Thyroid gland (tissue), 4 donors: ENCODE measurements around the gene SLC25A6.

ENCODE experiments used
- CTCF ChIP-seq, 6 experiments: fragments of 200-600 bp in 3 of 6; fragments of 450-650 bp in 3 of 6; sonication (generic) in 3 of 6; IDR thresholded peaks; one replicate each; pipeline ENCODE4 v1.5.1; 2016 to 2019; ENCODE audit warnings: antibody characterized with exemption in 6 of 6, mild to moderate bottlenecking in 2 of 6, inconsistent platforms in 1 of 6, moderate library complexity in 1 of 6
- POLR2A ChIP-seq, 2 donors: fragments of 450-650 bp; IDR thresholded peaks; one replicate each; pipeline ENCODE4 v1.6.1; 2017; ENCODE audit warnings: antibody characterized with exemption in 2 of 2, mild to moderate bottlenecking in 2 of 2, moderate library complexity in 1 of 2

GRCh38 chrX:1421433-1422134 is 29.7 kb upstream of the SLC25A6 start:
- TF ChIP-seq CTCF (IDR thresholded peaks at IDR 0.05) = no peak
- no peak for TF ChIP-seq POLR2A (IDR thresholded peaks at IDR 0.05)
